Islet precursor cell (in vitro differentiated cells): ENCODE data around the gene AIRE.
"Not testable (repeated sequence)": the region's sequence is repeated elsewhere in the genome, so short reads cannot be mapped to it uniquely, and the experiment has no call there.

Experiments used
- DNase-seq: peaks from one replicate; pipeline ENCODE4 v3.0.0-alpha.2; 2018

AIRE gene

DNA sequence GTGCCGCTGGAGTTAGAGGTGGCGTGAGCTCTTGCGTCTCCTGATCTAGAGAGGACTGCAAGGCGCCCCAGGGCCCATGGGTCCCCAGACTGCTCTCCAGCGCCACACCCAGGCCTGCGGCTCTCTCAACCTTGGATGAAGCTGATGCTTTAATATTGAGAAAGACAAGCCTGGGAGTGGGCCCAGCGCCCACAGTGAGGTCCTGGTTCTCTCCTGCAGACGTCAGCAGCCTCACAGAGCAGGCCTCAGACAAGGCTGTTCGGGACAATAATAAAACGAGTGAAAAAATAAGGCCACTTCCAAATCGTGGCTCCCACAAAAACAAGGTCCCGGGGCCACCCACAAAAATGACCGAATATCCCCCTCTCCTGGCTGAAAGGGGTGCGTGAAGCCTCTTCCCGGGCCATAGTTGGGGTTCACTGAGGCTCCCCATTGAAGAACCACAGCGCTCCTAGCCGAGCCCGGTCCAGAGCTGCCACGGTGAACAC lies 18.0 kb upstream of the AIRE start:
- DNase-seq = no peak

DNA sequence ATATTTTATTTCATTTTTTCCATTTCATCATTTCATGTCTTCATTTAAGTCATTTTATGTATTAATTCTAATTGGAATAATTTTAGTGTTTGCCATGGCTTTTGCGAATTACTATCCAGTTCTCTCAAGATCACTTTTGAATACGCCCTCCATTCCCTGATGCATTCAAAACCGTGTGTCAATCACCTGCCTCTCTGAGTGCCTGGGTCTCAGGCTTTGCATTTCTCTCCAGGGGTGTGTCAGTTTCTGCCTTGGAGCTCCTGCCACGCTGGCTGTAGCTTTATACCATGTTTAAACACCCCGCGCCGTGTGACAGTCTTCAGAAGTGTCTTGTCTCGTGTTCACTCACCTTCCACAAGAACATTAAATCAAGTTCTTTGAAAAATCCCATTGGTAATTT lies 16.6 kb upstream of the AIRE start:
- no peak for DNase-seq

DNA sequence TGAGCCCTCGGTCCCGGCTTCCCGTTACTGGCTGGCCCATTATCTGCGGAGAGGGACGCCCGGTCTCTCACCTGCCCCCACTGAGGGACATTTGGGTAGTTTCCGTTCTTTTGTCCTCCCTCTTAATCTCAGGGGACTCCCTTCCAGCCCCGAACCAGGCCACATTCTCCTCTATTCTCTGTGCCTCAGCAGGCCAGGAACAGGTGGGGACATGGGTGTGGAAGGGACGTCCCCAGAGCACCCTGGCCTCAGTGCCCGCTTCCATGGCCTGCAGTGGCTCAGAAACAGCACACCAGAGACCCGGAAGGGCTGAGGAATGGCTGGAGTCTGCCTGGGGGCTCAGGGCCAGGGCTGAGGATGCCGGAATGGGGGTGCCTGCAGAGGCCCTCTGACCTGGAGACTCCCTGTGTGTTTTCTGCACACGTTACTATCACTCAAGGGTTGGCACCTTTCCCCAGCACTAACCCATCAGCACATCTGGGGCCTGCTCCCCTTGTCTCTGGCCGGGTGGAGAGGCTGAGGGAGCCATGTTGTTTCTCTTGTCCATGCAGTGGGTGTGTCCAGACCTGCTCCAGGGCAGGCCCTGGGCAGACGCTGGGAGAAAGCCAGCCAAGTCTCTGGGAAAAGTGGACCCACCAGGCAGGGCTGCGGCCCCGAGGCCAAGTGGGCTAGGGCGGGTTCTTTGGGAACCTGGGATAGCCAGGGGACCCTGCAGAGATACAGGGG lies 14.0 kb upstream of the AIRE start:
- DNase-seq = no peak

DNA sequence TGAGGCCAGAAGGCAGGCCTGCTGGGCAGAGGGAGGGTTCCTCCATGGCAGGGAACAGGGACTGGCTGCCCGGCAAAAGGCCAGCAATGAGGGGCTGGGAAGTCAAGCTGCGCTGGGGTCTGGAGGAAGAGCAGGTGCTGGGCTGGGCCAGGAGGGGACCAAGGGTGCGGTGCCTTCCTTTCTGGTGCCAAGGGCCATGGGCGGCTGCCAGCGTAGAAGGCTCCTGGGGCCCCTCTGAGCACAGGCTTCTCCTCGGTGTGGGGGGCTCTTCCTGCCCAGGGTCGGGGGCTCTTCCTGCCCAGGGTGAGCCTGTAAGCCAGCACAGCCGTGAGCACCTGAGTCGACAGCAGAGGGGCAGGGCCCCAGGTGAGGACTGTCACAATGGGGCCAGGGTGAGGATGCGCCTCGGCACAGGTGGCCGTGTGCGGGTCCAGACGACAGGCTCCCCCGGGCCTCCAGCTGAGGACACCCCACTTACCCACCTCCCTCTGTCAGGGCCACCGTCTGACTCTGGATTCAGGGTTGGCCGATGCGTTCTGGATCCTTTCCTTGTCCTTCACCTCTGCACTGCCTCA lies 13.3 kb upstream of the AIRE start:
- DNase-seq = no peak

DNA sequence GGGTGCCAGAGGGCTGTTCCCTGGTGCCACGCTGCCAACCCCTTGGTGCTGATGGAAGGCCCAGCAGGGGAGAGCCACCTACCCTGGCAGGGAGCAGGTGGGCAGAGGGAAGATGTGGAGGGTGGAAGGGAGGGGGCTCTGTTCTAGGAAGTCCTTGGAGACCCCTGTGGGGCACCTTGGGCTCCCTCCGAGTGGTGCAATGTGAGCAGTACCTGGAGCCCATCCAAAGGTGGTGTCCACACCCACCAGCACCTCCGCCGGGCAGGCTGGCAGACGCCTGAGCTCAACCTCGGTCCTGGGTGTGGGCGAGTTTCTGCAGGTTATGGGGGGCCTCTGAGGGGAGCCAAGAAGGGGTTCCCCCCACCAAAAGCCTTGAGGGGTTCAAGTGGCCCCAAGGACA lies 12.6 kb upstream of the AIRE start:
- no peak for DNase-seq

DNA sequence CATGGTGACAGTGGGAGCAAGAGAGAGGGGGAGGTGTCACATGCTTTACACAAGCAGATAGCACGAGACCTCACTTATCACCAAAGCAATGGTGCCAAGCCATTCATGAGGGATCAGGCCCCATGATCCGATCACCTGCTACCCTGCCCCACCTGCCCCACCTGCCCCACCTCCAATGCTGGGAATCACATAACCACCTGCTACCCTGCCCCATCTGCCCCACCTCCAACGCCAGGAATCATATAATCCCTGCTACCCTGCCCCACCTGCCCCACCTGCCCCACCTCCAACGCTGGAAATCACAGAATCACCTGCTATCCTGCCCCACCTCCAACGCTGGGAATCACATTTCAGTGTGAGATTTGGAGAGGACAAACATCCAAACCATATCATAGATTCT lies 10.6 kb upstream of the AIRE start:
- no peak for DNase-seq

DNA sequence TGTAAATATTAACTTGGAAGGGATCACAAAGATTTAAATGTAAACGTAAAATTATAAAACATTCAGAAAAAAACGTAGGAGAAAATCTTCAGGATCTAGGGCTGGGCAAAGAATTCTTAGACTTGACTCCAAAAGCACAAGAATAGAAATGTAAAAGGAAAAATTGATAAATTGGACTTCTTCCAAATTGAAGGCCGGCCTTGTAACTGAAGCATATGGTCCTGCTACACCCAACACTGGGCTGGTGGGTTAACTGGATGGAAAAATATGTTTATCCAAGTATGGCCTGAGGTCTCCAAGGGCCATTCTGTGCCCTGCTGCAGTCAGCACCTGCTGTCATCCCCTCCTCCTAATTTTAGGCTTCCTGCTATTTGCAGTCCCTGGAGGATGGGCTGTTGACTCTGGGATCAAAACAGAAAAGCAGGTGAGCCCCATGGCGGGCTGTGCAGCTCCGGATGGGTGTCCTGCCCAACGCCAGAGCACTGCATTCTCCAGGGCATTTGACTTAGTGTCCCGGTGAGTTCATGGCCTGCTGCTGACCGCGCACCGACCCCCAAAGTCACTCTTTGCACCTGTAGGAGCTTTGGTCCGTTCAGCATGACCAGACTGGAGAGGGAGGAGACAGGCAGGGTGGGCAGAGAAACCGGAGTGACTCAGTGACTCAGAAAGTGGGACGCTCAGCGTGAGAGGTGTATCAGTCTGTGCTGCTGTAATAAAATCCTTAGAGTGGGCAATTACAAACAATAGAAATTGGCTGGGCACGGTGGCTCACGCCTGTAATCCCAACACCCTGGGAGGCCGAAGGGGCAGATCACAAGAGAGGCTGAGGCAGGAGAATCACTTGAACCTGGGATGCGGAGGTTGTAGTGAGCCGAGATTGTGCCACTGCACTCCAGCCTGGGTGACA lies 6.1 kb upstream of the AIRE start:
- DNase-seq = no peak

DNA sequence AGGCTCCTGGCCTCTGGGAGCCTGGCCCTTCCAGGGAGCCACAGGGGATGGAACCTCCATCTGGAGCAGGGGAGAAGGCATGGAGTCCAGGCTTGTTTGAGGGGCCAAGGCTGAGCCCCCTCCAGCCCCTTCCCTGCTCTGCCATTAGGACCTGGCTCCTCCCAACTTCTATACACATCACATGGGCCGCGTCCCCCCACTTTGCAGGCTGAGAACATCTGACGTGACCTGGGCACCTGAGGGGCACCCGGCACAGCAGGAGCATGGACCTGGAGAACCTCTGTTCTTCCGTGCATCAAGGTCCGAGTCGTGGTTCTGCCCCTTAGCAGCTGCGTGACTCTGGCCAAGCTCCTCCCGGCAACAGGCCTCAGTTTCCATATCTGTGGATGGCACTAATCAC lies 3.9 kb upstream of the AIRE start:
- DNase-seq = no peak

DNA sequence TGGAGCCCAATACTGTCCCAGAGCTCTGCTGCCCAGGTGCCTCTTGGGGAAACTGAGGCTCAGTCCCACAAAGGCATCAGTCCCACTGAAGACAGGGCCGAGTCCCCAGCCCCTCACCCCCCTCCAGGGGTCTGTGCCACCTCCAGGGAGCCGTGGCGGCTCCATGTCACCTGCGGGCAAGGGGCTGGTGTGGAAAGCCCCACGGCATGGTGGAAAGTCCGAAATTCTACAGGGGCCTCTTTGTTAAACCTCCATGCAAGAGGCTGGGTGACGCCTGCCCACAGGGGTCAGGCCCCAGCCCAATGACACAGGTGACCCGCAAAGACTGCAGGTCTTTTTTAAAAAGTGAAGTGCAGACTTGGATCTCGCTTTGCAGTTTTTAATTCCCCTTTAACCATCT lies 3.3 kb upstream of the AIRE start:
- no peak for DNase-seq

DNA sequence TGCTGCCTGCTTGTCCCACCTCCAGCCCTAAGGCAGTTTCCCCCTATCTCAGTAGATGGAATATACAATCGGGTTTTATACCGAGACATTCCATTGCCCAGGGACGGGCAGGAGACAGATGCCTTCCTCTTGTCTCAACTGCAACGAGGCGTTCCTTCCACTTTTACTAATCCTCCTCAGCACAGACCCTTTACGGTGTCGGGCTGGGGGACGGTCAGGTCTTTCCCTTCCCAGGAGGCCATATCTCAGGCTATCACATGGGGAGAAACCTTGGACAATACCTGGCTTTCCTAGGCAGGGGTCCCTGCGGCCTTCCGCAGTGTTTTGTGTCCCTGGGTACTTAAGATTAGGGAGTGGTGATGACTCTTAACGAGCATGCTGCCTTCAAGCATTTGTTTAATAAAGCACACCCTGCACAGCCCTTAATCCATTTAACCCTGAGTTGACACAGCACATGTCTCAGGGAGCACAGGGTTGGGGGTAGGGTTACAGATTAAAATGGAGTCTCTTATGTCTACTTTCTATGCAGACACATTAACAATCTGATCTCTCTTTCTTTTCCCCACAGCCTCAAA lies 2.4 kb upstream of the AIRE start:
- DNase-seq = not testable (repeated sequence)

DNA sequence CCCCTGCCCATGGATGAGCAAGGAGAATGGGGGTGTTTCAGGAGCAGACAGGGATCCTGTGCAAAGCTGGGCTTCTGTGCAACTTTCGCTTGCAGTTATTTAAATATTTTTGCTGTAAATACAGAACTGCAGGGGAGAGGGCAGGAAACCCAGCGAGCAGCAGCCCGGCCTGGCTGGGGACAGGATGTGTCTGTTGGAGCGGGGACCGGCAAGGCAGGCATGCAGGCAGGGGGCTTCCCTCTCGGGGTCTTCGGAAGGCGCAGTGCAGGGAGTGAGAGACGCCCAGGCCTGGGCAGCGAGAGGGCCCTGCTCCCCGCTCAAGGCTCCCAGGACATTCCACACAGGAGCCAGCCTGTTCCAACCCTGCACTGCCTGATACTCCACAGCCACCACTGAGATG lies 1.7 kb upstream of the AIRE start:
- no peak for DNase-seq

DNA sequence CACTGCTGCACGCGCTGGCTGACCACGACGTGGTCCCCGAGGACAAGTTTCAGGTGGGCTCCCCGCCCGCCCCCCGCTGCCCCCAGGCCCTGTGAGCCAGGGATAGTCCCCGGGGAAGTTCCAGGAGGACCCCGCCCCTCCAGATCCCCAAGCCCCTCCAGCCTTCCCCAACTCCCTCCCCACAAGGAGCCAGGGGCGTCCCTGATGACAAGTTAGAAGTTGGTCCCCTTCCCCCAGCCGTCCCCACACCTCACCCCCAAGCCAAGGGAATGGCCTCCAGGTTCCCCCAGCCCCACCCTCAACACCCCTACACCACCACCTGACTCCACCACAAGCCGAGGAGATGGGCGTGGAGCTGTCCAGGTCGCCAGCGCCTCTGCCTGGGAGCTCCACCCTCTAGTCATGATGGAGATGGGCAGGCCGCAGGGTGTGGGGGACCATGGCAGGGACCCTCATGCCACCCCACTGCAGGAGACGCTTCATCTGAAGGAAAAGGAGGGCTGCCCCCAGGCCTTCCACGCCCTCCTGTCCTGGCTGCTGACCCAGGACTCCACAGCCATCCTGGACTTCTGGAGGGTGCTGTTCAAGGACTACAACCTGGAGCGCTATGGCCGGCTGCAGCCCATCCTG lies 525 bp downstream of the AIRE start:
- DNase-seq = no peak

DNA sequence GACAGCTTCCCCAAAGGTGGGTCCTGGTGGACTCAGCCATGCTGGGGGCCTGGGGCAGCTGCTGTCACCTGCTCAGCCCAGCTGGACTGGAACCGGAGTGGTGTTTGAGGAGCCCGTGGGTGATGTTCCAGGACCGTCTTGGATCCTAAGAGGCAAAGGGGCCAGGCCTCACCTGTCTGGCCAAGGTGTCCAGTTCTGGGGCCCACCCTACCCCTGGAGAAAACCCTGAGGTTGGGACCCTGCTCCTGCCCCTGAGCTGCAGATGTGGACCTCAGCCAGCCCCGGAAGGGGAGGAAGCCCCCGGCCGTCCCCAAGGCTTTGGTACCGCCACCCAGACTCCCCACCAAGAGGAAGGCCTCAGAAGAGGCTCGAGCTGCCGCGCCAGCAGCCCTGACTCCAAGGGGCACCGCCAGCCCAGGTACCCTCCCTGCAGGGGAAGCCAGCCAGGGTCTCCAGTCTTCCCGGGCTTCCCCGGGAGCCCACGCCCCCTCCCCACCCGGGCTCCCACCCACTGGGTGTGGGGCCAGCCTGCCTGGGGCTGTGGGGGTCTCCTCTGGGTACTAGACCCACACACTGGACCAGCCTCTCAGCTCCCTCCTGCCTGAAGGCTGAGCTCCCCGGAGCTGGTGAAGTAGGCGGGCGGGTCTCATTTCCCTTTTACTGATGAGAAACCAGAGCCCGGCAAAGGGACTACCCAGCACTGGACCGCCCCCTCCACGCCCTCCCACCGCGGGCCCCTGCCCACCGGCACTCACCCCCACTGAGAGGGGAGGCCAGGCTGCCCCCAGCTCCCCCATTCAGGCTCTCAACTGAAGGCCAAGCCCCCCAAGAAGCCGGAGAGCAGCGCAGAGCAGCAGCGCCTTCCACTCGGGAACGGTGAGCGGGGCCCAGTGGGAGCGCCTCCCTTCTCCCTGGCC lies 1.3 kb downstream of the AIRE start:
- DNase-seq = no peak

DNA sequence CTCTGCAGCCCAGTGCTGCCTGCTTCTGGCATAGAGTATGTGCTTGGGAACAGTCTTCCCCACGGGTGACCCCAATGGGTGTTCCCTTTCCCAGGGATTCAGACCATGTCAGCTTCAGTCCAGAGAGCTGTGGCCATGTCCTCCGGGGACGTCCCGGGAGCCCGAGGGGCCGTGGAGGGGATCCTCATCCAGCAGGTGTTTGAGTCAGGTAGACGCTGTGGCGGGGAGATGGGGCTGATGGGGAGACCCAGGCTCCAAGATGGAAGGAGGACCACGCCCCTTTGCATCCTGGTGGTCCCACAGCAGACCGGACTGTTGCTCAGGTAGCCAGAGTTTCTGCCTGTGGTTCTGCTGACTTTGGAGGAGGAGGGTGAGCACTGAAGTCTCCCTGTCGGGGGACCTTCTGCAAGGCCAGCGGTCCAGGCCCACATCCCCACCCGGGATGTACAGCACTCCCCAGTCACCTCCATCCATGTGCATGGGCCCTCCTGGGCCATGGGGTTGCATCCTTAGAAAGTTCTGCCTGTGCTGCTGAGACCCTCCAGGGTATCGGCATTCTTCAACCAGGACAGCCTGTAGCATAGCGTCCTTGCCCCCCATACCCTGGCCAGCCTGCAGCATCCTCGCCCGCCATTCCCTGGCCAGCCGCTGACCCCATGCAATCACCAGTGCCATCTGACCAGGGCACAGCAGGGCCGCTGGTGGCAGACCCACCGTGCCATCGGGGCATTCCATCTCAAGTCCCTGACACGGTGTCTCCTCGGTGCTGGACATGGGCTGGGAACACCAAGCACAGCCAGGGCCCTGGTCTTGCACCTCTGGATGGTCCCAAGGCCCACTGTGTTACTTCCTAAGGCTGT lies 2.8 kb downstream of the AIRE start:
- DNase-seq = no peak

DNA sequence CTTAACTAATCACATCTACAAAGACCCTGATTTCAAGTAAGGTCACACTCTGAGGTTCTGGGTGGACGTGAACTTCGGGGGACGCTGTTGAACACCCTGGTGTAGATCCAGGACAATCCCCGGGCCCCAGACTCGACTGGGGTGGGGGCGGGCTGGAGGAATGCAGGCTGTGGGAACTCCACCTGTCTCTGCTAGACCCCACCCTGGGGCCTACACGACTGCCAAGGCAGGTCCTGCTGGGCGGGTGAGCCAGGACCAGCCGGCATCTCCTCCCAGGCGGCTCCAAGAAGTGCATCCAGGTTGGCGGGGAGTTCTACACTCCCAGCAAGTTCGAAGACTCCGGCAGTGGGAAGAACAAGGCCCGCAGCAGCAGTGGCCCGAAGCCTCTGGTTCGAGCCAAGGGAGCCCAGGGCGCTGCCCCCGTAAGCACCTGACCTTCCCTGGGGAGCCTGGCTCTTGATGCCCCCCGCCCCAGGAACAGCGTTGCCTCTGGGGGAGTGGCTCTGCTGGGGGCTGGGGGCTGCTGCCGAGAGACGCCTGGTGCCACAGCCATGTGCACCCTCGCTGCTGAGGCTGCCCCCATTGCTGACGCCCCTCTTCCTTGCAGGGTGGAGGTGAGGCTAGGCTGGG lies 3.8 kb downstream of the AIRE start:
- no peak for DNase-seq

DNA sequence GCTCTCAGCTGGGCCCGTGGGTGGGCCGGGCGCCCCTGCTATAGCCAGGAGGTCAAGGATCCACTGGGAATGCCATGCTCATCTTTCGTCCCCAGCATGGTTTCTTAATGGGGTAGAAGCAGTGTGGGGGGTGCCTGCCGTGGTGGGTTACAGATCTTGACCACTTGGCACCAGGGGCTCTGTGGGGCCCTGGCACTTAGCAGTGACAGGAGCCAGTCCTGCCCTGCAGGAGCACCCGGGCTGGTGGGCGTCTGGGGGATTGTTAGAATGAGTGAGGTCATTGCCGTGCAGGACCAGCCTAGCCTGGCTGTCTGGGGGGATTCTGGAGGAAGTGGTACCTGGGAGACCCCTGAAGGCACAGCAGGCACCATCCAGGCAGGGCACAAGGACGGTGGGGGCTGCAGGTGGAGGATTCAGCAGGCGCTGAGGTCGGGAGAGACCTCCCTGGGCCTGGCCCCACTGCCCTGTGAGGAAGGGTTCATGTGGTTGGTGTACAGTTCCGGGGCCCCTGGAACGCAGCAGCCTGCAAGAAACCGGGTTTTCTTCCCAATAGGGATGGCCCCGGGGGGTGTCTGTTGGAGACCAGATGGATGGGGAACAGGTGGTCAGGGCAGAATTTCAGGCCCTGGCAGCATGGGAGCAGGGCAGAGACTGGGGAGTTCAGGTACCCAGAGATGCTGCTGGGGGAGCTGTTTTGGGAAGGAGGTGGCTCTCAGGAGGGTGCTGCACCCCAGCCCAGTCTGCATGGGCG lies 4.8 kb downstream of the AIRE start:
- DNase-seq = no peak

DNA sequence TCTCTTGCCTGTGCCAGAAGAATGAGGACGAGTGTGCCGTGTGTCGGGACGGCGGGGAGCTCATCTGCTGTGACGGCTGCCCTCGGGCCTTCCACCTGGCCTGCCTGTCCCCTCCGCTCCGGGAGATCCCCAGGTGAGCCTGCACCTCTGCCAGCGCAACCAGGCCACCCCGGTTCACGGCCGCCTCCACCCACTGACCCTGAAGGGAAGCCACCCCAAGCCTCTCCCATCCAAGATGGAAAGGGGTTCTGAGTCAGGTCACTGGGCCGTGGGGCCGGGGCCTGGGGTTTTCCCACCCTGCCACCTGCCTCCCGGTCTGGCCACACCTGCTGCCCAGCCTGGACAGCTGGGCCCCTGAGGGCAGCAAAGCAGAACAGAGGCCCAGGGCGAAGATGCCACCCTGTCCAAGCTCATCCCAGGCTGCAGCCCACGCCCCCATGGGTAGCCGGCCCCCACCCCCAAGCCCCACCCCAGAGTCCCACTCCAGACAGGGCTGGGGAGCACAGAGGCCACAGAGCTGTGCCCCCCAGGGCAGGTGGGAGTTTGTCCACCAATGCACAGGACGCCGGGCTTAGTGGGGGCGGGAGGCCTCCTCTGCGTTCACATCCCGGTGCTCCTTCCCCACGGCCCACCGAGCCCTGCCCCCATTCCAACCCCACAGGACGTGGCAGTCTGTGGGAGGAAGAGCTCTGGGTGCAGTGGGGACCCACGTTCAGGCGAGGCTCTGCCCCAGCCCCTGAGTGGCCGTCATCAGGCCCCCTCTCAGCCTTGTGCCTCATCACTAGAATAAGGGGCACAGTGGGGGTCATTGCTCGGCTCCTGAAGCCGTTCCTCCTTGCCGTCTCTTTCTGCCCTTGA lies 5.6 kb downstream of the AIRE start:
- DNase-seq = no peak

DNA sequence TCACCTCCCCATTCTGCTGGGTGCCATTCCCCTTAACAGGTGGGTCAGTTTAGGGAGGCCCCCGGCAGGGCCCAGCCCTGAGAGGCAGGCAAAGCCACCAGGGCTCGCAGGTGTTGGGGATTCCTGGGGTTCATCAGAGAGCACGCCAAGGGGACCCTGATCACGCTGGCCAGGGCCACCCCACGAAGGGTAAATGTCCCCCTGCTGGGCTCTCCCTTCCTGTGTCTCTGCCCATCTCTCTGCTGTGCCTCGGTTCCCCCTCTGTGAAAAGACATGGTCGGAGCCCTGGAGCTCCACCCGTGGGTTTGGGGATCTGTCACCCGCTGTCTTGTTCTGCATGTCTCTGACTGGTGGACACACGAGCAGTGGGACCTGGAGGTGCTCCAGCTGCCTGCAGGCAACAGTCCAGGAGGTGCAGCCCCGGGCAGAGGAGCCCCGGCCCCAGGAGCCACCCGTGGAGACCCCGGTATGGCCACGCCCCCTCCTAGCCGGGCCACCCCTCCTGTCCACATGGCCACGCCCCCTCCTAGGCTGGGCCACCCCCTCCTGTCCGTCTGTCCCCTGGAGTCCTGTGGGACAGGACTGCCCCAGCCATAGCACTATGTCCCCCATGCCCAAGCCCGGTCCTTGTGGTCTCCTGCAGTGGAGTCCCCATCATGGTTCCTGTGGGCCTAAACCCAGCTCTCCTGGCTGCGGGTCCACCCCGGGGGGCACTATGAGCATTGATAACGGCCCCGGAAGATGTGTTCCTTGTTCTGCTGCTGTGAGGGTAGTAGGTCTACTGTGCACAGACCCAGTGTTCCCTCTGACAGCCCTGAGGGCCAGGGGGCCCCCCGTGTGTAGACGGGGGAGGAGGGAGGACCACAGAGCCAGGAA lies 6.5 kb downstream of the AIRE start:
- DNase-seq = no peak
